ENCODE measurements around the gene C16orf74.

Gene C16orf74

GRCh38 chr16:85751698-85752501 lies 1.0 kb upstream of the C16orf74 start:
- no peak overlapping the region for H3K4me3 ChIP-seq (replicated peaks; ENCODE audit: low read depth, low read length)
- peak; percentile 37 for DNase-seq (ENCODE audit: low read depth)
- TF ChIP-seq CTCF (IDR thresholded peaks at IDR 0.05; ENCODE audit: low read length, missing control alignments), result no peak

GRCh38 chr16:85750146-85750826 lies 610 bp downstream of the C16orf74 start:
- TF ChIP-seq CTCF (IDR thresholded peaks at IDR 0.05; ENCODE audit: low read length, missing control alignments), result no peak
- H3K4me3 ChIP-seq (replicated peaks; ENCODE audit: low read depth, low read length), result peak overlapping the region; percentile 61
- DNase-seq (ENCODE audit: low read depth), result peak; percentile 55

GRCh38 chr16:85749771-85750145 lies 1.1 kb downstream of the C16orf74 start:
- no peak for TF ChIP-seq CTCF (IDR thresholded peaks at IDR 0.05; ENCODE audit: low read length, missing control alignments)
- no peak for DNase-seq (ENCODE audit: low read depth)
- peak overlapping the region; percentile 61 for H3K4me3 ChIP-seq (replicated peaks; ENCODE audit: low read depth, low read length)

- TF ChIP-seq CTCF (IDR thresholded peaks at IDR 0.05; ENCODE audit: low read length, missing control alignments), result no peak
- DNase-seq (ENCODE audit: low read depth), result peak; percentile 37
- no peak overlapping the region for H3K4me3 ChIP-seq (replicated peaks; ENCODE audit: low read depth, low read length)
Measured at GRCh38 chr16:85746460-85747215, 4.3 kb downstream of the C16orf74 start.

- DNase-seq (ENCODE audit: low read depth), result no peak
- H3K4me3 ChIP-seq (replicated peaks; ENCODE audit: low read depth, low read length), result no peak overlapping the region
- TF ChIP-seq CTCF (IDR thresholded peaks at IDR 0.05; ENCODE audit: low read length, missing control alignments), result no peak
Measured at GRCh38 chr16:85738923-85739715, 11.8 kb downstream of the C16orf74 start.

GRCh38 chr16:85736921-85737320 lies 14.0 kb downstream of the C16orf74 start:
- TF ChIP-seq CTCF (IDR thresholded peaks at IDR 0.05; ENCODE audit: low read length, missing control alignments), result no peak
- no peak for DNase-seq (ENCODE audit: low read depth)

More at GRCh38 chr16:85736921-85737320, 14.0 kb downstream of the C16orf74 start:
- no peak overlapping the region for H3K4me3 ChIP-seq (replicated peaks; ENCODE audit: low read depth, low read length)
